Uterus (tissue), 2 donors: ENCODE data around the gene SERPINE1.

Source experiments
- POLR2A ChIP-seq, 2 donors: fragments of 450-650 bp; IDR thresholded peaks; one replicate each; pipeline ENCODE4 v1.6.1; 2016; ENCODE audit warnings: antibody characterized with exemption in 2 of 2, mild to moderate bottlenecking in 1 of 2, moderate library complexity in 1 of 2
- TF ChIP-seq, protein P1 (sequence below), 4 experiments: fragments of 200-600 bp in 2 of 4; fragments of 450-650 bp in 2 of 4; sonication (generic) in 2 of 4; IDR thresholded peaks; one replicate each; pipeline ENCODE4 v1.5.1; 2016 to 2019; ENCODE audit warnings: antibody characterized with exemption in 4 of 4, mild to moderate bottlenecking in 2 of 4, moderate library complexity in 1 of 4

DNA sequence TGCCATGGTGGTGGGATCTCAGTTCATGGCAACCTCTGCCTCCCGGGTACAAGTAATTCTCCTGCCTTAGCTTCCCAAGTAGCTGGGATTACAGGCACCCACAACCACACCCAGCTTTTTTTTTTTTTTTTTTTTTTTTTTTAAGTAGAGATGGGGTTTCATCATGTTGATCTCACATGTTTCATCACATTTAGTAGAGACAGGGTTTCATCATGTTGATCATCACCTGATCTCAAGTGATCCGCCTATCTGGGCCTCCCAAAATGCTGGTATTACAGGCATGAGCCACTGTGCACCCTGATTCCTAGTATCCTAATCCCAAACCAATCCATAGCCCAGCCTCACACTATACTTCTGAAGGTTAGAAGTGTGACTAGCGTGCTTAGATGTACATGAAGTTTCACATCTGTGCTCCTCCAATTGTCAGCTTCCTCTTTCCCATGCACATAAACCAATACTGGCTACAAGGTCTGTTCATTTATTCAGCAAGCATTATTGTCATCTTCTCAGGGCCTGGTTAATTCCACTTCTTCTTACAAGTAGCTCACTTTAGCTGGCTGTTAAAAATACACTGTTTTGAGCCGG is 60.0 kb downstream of the SERPINE1 start:
- TF ChIP-seq, protein P1, sequence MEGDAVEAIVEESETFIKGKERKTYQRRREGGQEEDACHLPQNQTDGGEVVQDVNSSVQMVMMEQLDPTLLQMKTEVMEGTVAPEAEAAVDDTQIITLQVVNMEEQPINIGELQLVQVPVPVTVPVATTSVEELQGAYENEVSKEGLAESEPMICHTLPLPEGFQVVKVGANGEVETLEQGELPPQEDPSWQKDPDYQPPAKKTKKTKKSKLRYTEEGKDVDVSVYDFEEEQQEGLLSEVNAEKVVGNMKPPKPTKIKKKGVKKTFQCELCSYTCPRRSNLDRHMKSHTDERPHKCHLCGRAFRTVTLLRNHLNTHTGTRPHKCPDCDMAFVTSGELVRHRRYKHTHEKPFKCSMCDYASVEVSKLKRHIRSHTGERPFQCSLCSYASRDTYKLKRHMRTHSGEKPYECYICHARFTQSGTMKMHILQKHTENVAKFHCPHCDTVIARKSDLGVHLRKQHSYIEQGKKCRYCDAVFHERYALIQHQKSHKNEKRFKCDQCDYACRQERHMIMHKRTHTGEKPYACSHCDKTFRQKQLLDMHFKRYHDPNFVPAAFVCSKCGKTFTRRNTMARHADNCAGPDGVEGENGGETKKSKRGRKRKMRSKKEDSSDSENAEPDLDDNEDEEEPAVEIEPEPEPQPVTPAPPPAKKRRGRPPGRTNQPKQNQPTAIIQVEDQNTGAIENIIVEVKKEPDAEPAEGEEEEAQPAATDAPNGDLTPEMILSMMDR (IDR thresholded peaks at IDR 0.05): no peak
- no peak for TF ChIP-seq POLR2A (IDR thresholded peaks at IDR 0.05)
